Coronary artery (tissue), 2 donors: ENCODE measurements around the gene CCDC82.

ENCODE experiments used
- DNase-seq: peaks from one replicate; pipeline ENCODE4 v3.0.0-alpha.2; 2017; ENCODE audit warnings: low spot score
- H3K27ac ChIP-seq, 2 donors: fragments of 200-600 bp; sonication (generic); one replicate each; pipeline ENCODE4 v1.5.1; 2016 to 2019
- H3K4me3 ChIP-seq: fragments of 200-600 bp; sonication (generic); 2 replicates; pipeline ENCODE4 v1.5.1; 2016; ENCODE audit warnings: mild to moderate bottlenecking, moderate library complexity
- CTCF ChIP-seq: fragments of 200-600 bp; sonication (generic); IDR thresholded peaks from one replicate; pipeline ENCODE4 v1.5.1; 2019; ENCODE audit warnings: antibody characterized with exemption

The CCDC82 gene

GRCh38 chr11:96337541-96338431 lies 51.9 kb downstream of the CCDC82 start:
- no peak for TF ChIP-seq CTCF
- DNase-seq, result no peak
- H3K27ac ChIP-seq, result peak overlapping the region; percentile 85 to 95
- peak overlapping the region; percentile 86 for H3K4me3 ChIP-seq

DNA sequence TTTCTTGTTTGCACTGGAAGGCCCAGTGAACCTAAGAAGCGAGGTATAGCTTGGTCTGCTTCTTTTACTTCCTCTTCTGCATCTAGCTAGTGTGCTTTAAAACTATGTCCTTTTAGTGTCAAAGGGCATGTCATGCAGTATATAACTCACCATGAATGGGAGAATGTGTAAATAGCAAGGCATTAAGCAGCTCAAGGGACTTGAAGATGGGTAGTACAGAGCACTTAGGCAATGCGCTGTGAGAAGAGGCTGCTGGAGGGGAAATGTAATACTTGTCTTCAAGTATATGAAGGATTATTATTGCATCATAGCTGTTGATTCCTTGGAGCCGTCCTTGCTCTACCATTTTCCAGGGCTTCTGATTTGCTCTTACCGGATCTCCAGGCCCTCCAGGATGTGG lies 54.3 kb downstream of the CCDC82 start:
- no peak for DNase-seq
- TF ChIP-seq CTCF, result no peak
- H3K27ac ChIP-seq, result no peak overlapping the region
- peak overlapping the region; percentile 5 for H3K4me3 ChIP-seq

GRCh38 chr11:96334219-96334618 lies 55.5 kb downstream of the CCDC82 start:
- H3K4me3 ChIP-seq, result no peak overlapping the region
- no peak overlapping the region for H3K27ac ChIP-seq
- DNase-seq, result no peak
- TF ChIP-seq CTCF, result no peak

- DNase-seq, result no peak
- TF ChIP-seq CTCF, result no peak
- Histone ChIP-seq H3K27ac (no peak overlapping the region), H3K4me3 (no peak overlapping the region)
These were observed 56.5 kb downstream of the CCDC82 start for GRCh38 chr11:96333191-96333719.

DNA sequence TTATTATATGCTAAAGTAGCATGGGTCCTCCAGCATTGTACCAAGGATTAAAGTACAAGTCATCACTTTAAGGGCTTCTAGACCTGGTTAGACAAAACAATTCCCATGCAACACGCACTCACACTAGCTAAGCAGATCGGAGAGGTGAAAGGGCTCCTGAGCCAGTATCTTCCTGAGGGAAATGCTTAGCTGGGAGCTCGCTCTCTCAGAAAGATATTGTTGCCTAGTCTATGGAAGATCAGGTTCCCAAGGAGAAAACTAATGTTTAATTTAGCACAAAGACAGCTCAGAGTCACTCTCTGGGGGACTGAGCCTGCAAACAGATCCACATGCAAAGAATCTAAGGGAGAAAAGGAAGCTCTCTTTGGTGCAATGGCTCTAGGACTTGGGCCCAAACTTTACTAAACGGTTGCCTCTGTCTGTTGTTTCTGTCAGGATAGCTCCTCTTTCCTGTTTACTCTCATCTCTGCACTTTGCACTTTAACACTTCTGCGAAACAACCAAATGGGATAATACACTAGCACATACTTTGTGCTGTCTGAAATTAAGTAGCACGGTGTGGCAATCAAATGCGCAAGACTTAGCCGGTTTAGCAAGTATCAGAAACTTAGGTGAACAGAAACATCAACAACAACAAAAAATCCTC lies 57.5 kb downstream of the CCDC82 start:
- Histone ChIP-seq H3K27ac (peak overlapping the region in 1 of 2 donors; percentile 49), H3K4me3 (no peak overlapping the region)

DNA sequence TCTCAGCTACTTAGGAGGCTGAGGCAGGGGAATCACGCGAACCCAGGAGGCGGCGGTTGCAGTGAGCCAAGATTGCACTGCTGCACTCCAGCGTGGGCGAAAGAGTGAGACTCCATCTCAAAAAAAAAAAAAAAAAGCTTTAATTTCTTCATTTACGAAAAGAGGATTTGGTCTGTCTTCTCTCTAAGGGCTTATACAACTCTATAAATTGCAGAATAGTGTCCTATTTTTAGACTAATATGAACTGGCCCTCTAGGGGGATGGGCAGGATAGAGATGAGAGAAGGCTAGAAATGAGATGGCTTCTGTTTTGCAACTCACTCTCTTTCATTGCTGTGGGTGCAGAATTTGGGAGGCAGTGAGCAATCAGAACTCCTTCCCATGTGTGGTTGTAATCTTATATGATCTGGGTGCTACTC lies 58.0 kb downstream of the CCDC82 start:
- H3K27ac ChIP-seq, result peak overlapping the region in 1 of 2 donors; percentile 49
- no peak for TF ChIP-seq CTCF
- no peak overlapping the region for H3K4me3 ChIP-seq
- no peak for DNase-seq

More for the DNA sequence above, 57.5 kb downstream of the CCDC82 start:
- DNase-seq, result no peak
- no peak for TF ChIP-seq CTCF
